Activated naive CD8-positive, alpha-beta T cell treated with anti-CD3 and anti-CD28 coated beads, Interleukin-2, amount 50 U/mL, for 24 hours (primary cell): Measurements from ENCODE around the gene TPRG1L.

ENCODE experiments used
- ATAC-seq: fragments of 150-1000 bp; cut with Tn5 transposase; one replicate; pipeline ENCODE4 v1.10.0; 2021
- DNase-seq: peaks from one replicate; pipeline ENCODE4 v3.0.0; 2021
- H3K27ac Mint-ChIP-seq: one replicate; pipeline ENCODE4 v1.8.0; 2021; ENCODE audit warnings: mild to moderate bottlenecking, mixed read lengths
- H3K27me3 Mint-ChIP-seq: one replicate; pipeline ENCODE4 v1.8.0; 2021; ENCODE audit warnings: mixed read lengths
- H3K36me3 Mint-ChIP-seq: one replicate; pipeline ENCODE4 v1.8.0; 2021; ENCODE audit warnings: low read depth, mixed read lengths
- H3K4me1 Mint-ChIP-seq: one replicate; pipeline ENCODE4 v1.8.0; 2021; ENCODE audit warnings: mixed read lengths
- H3K4me3 Mint-ChIP-seq: one replicate; pipeline ENCODE4 v1.8.0; 2021; ENCODE audit warnings: mild to moderate bottlenecking, moderate library complexity, mixed read lengths
- H3K9me3 Mint-ChIP-seq: one replicate; pipeline ENCODE4 v1.8.0; 2021; ENCODE audit warnings: mixed read lengths

Gene TPRG1L

GRCh38 chr1:3662080-3662671, 37.4 kb downstream of the TPRG1L start:
- Mint-ChIP-seq H3K27ac (no peak overlapping the region), H3K4me1 (peaks cover 4% of the 10 kb centered on the region), H3K27me3 (peaks cover 14% of the 10 kb centered on the region), H3K36me3 (no peaks in the 10 kb centered on the region), H3K9me3 (no peaks in the 10 kb centered on the region), H3K4me3 (no peak overlapping the region)
- DNase-seq (no peak), ATAC-seq (no peak)

- Mint-ChIP-seq H3K27me3 (peaks cover 9% of the 10 kb centered on the region), H3K27ac (no peak overlapping the region), H3K36me3 (no peaks in the 10 kb centered on the region), H3K9me3 (no peaks in the 10 kb centered on the region), H3K4me1 (peaks cover 4% of the 10 kb centered on the region), H3K4me3 (no peak overlapping the region)
- ATAC-seq (no peak), DNase-seq (no peak)
Measured at GRCh38 chr1:3663999-3664699, 39.3 kb downstream of the TPRG1L start.

DNA sequence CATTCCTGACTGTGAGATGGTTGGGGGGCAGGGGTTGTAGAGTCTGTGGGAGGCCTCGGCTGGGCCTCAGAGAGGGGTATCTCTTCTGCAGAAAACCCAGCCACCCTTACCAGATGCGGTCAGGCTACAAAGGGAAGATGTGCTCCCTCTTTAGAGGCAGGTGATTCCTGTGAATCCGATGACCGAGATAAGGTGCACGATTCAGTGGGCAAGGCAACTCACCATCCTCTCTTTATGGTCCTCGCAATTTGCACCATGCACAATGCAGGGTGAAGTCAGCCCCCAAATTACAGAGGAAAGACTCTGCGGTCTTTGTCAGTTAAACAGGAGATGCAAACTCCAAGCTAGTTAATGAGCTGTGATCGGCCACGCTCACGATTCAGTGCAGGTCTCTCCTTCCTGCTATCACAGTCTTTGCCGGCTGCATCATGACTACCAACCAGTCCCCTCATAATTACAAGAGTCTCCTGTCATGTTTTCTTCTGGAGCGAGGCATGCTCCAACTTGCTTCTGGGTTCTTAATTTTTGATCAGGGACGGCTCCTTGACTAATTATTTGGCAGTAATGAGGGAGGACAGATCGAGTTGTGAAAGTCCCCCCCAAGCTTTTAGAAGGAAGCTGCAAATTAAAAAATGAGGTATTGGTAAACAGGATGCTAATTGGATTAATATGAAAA, 40.0 kb downstream of the TPRG1L start:
- H3K27me3 Mint-ChIP-seq: peaks cover 9% of the 10 kb centered on the region
- H3K36me3 Mint-ChIP-seq: no peaks in the 10 kb centered on the region
- ATAC-seq (no peak), DNase-seq (no peak)
- H3K4me1 Mint-ChIP-seq: peaks cover 4% of the 10 kb centered on the region
- no peak overlapping the region for H3K27ac Mint-ChIP-seq
- no peak overlapping the region for H3K4me3 Mint-ChIP-seq
- H3K9me3 Mint-ChIP-seq: no peaks in the 10 kb centered on the region

DNA sequence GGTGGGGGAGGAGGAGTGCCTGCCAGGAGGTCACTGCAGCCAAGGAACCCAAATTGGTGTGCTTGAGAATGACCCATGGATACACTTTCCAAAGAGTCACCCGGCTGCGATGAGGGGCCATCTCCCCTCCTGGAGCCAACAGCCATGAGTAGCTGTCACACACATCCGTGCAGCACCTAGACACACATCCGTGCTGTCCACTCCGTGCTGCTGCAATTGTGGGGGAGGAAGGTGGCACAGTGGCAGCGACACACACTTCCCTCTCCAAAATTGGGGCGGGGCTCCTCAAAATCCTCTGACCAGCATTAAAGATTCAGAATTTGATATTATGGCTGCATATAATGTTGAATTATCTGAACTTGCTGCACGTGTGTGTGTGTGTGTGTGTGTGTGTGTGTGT, 43.3 kb downstream of the TPRG1L start:
- H3K27ac Mint-ChIP-seq: no peak overlapping the region
- ATAC-seq: no peak
- DNase-seq: no peak
- H3K36me3 Mint-ChIP-seq: no peaks in the 10 kb centered on the region
- H3K4me1 Mint-ChIP-seq: no peaks in the 10 kb centered on the region
- no peak overlapping the region for H3K4me3 Mint-ChIP-seq
- H3K27me3 Mint-ChIP-seq: peaks cover 11% of the 10 kb centered on the region
- no peaks in the 10 kb centered on the region for H3K9me3 Mint-ChIP-seq

DNA sequence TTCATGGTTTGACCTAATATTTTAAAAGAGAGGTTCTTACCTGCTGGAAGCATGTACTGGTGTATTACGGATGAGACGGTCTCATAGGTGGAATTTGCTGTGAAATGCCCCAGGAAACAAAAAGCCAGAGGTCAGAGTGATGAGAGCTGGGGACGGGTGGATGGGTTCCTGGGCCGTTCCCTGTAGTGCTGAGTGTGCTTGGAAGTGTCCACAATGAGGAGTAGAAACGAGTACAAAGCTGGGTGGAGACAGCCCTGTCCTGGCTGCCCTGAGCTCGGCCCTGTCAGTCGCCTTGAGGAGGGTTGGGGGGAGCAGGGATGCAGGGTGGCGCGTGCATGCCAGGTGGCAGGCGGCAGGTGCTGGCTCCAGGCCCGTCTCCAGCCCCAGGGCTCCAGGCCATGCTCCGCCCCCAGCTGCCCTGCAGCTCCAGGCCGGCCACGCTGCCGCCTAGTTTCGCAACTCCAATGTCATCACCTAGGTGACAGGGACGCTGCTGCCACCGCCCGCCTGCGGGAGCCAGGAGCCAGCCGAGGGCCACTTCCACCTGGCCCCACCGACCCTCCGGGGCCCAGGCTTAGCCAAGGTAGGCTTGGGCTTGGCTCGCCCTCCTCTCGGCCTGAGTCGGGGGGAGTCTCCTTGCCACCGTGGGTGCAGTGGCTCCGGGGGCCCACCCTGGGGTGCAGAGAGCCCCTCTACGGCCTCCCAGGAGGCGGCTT, 43.9 kb downstream of the TPRG1L start:
- ATAC-seq (no peak), DNase-seq (no peak)
- Mint-ChIP-seq H3K9me3 (no peaks in the 10 kb centered on the region), H3K27me3 (peaks cover 11% of the 10 kb centered on the region), H3K27ac (no peak overlapping the region), H3K4me1 (peaks cover 5% of the 10 kb centered on the region), H3K4me3 (no peak overlapping the region), H3K36me3 (no peaks in the 10 kb centered on the region)

GRCh38 chr1:3669421-3669821, 44.6 kb downstream of the TPRG1L start:
- Mint-ChIP-seq H3K4me1 (peaks cover 5% of the 10 kb centered on the region), H3K27ac (no peak overlapping the region), H3K36me3 (no peaks in the 10 kb centered on the region), H3K27me3 (peaks cover 11% of the 10 kb centered on the region), H3K4me3 (no peak overlapping the region), H3K9me3 (no peaks in the 10 kb centered on the region)
- ATAC-seq (no peak), DNase-seq (no peak)

DNA sequence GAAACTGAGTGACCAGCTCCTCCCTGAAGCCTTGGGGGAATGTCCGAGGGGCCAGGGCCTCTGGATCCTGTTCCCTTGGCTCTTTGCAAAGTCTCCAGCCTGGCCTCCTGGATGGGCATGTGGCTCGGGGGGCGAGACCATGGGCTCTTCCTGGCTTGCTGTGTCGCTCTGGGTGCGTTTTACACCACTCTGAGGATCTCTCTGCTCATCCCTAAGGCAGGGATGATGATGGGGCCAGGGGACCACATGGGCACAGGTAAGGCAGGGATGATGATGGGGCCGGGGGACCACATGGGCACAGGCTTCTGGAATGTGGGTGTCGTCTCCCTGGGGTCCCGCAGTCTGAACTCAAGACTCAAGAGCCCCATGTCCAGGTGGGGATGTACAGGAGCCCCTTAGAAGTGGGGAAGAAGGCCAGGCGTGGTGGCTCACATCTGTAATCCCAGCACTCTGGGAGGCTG, 45.2 kb downstream of the TPRG1L start:
- Mint-ChIP-seq H3K36me3 (no peaks in the 10 kb centered on the region), H3K4me3 (no peak overlapping the region), H3K27ac (no peak overlapping the region), H3K9me3 (no peaks in the 10 kb centered on the region), H3K27me3 (peaks cover 11% of the 10 kb centered on the region), H3K4me1 (peaks cover 5% of the 10 kb centered on the region)
- no peak for DNase-seq
- no peak for ATAC-seq

DNA sequence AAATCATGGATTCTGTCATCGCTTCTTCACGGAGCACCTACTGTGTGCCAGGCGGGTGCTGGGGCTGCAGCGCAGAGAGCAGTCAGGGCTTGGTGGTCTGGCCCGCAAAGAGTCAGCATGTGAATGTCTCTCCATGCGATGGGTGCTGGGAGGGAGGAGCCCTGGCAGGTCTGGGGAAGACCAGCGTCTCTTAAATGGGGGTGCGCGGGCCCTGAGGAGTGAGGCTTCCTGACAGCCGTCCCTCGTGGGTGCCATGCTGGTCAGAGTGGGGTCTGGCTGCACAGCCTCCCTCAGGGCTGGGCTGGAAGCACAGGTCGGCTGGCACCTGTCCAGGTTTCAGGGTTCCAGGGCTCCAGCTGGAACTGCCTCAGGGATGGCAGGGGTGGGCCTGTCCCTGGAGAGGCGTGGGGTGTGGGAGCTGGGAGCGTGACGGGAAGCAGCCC, 46.0 kb downstream of the TPRG1L start:
- H3K36me3 Mint-ChIP-seq: no peaks in the 10 kb centered on the region
- H3K4me3 Mint-ChIP-seq: no peak overlapping the region
- ATAC-seq: no peak
- H3K27me3 Mint-ChIP-seq: peaks cover 11% of the 10 kb centered on the region
- no peak overlapping the region for H3K27ac Mint-ChIP-seq
- no peak for DNase-seq
- H3K4me1 Mint-ChIP-seq: peaks cover 5% of the 10 kb centered on the region
- no peaks in the 10 kb centered on the region for H3K9me3 Mint-ChIP-seq

DNA sequence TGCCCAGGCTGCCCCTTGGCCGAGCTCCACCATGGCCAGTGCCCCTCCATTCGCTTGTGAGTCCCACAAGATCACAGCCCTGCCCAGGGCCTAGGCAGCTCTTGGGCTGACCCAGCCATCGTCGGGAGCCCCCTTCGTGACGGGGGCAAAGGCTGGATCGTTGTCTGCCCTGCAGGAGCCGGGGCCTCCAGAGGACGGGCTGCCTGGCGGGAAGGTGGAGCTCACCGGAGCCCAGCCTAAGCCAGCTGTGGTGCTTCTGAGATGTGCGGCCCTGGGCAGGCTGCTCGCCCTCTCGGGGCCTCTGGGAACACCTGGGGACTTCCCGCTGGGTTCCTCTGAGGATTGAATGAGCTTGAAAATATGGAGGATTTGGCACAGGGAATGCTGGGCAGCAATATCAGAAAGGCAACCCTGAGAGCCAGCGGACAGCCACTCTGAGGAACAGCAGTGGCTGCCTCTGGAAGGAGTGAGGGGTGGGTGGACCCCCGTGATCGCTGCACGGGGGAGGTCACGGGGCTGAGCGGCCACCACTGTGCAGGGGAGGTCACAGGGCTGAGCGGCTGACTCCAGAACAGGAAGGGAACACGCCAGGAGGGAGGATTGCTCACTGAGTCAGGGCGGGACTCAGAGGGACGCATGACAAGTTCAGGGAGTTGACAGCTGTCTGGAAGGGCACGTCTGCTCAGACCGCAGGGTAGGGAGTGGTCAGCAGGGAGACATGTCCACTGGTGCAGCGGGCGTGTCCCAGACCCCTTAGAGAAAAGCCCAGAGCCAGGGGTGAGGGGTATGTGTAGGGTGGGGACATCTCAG, 46.8 kb downstream of the TPRG1L start:
- no peak for DNase-seq
- H3K4me1 Mint-ChIP-seq: peaks cover 5% of the 10 kb centered on the region
- no peak overlapping the region for H3K4me3 Mint-ChIP-seq
- ATAC-seq: no peak
- H3K9me3 Mint-ChIP-seq: no peaks in the 10 kb centered on the region
- H3K36me3 Mint-ChIP-seq: no peaks in the 10 kb centered on the region
- no peak overlapping the region for H3K27ac Mint-ChIP-seq
- H3K27me3 Mint-ChIP-seq: peaks cover 11% of the 10 kb centered on the region

- H3K27me3 Mint-ChIP-seq: peaks cover 7% of the 10 kb centered on the region
- no peak for DNase-seq
- H3K27ac Mint-ChIP-seq: no peak overlapping the region
- no peak overlapping the region for H3K4me3 Mint-ChIP-seq
- no peaks in the 10 kb centered on the region for H3K9me3 Mint-ChIP-seq
- no peaks in the 10 kb centered on the region for H3K36me3 Mint-ChIP-seq
- H3K4me1 Mint-ChIP-seq: peaks cover 13% of the 10 kb centered on the region
- ATAC-seq: no peak
Measured at GRCh38 chr1:3672231-3672970, 47.6 kb downstream of the TPRG1L start.

- no peak for ATAC-seq
- Mint-ChIP-seq H3K4me1 (peaks cover 18% of the 10 kb centered on the region), H3K9me3 (no peaks in the 10 kb centered on the region), H3K4me3 (no peak overlapping the region), H3K27ac (no peak overlapping the region), H3K36me3 (no peaks in the 10 kb centered on the region), H3K27me3 (peaks cover 7% of the 10 kb centered on the region)
- DNase-seq: no peak
Measured at GRCh38 chr1:3672971-3673361, 48.2 kb downstream of the TPRG1L start.

DNA sequence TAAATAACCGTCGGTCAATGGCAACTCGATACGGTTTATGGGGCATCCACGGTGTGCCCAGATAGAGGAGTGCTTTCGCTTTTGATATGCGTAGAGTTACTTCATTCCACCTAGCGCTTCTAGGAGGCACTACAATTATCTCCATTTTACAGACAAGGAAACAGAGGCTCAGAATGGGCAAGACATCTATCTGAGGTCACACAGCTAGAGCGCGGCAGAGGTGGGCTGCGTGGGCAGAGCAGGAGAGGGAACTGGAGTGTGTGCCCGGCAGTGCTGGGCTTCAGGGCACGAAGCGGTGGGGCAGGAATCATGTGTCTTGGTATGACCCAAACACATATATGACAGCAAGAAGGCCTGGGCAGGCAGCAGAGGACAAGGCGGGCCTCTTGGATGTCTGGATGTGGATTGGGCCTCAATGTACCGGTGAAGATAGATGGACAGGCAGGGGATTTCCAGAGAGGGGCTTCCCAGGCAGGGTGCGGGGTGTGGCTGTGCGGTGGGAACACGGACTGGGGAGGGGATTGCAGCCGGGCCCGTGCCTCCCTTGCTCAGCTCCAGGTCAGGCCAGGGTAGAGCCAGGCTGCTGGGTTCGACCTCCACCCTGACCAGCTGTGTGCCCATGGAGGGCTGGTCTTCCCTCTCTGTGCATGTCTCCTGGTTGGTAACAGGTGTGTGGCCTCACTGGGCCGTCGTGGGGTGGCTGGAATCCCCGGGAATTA, 48.7 kb downstream of the TPRG1L start:
- H3K27me3 Mint-ChIP-seq: peaks cover 5% of the 10 kb centered on the region
- H3K36me3 Mint-ChIP-seq: no peaks in the 10 kb centered on the region
- H3K27ac Mint-ChIP-seq: no peak overlapping the region
- ATAC-seq (no peak), DNase-seq (no peak)
- peaks cover 21% of the 10 kb centered on the region for H3K4me1 Mint-ChIP-seq
- H3K9me3 Mint-ChIP-seq: no peaks in the 10 kb centered on the region
- H3K4me3 Mint-ChIP-seq: no peak overlapping the region
